GM23338 (cell line): ENCODE measurements around the gene MDGA2. TPM values are rescaled to one million over a fixed set of nuclear protein-coding genes. Genes with fewer than 3 reads are reported as not detected.
"Not testable (repeated sequence)": the region's sequence is repeated elsewhere in the genome, so short reads cannot be mapped to it uniquely, and the experiment has no call there.

Experiments used
- ATAC-seq: fragments of 200-7000 bp; cut with Tn5 transposase; 3 replicates; pipeline ENCODE4 v1.9.1; 2020
- DNase-seq: peaks from one replicate; pipeline ENCODE4 v3.0.0-alpha.2; 2015; ENCODE audit warnings: low spot score
- H2AFZ ChIP-seq: fragments of 200-600 bp; sonication (generic); 2 replicates; pipeline ENCODE4 v1.8.0; 2016; ENCODE audit warnings: antibody characterized with exemption, mild to moderate bottlenecking, moderate library complexity
- H3F3A ChIP-seq: fragments of 200-600 bp; sonication (generic); replicated peaks from 2 replicates; pipeline ENCODE4 v1.8.0; 2017; ENCODE audit warnings: antibody characterized with exemption, mixed run types, low read depth
- H3K27ac ChIP-seq: fragments of 200-600 bp; sonication (generic); 2 replicates; pipeline ENCODE4 v1.6.1; 2016; ENCODE audit warnings: low read depth
- H3K27me3 ChIP-seq: fragments of 200-600 bp; sonication (generic); 2 replicates; pipeline ENCODE4 v1.8.0; 2016; ENCODE audit warnings: mild to moderate bottlenecking, mixed run types, moderate library complexity; ENCODE audit not compliant: insufficient read depth
- H3K36me3 ChIP-seq: fragments of 200-600 bp; sonication (generic); 2 replicates; pipeline ENCODE4 v1.8.0; 2016; ENCODE audit warnings: mild to moderate bottlenecking; ENCODE audit not compliant: insufficient read depth
- H3K4me1 ChIP-seq: fragments of 200-600 bp; sonication (generic); 2 replicates; pipeline ENCODE4 v1.8.0; 2016; ENCODE audit warnings: mild to moderate bottlenecking, moderate library complexity; ENCODE audit not compliant: insufficient read depth
- H3K4me2 ChIP-seq: fragments of 200-600 bp; sonication (generic); 2 replicates; pipeline ENCODE4 v1.7.1; 2017; ENCODE audit warnings: mixed run types
- H3K4me3 ChIP-seq: fragments of 200-600 bp; sonication (generic); 2 replicates; pipeline ENCODE4 v1.6.1; 2016; ENCODE audit warnings: mixed run types
- H3K79me2 ChIP-seq: fragments of 200-600 bp; sonication (generic); replicated peaks from 2 replicates; pipeline ENCODE4 v1.8.0; 2017; ENCODE audit warnings: mild to moderate bottlenecking; ENCODE audit not compliant: insufficient read depth
- H3K9me2 ChIP-seq: fragments of 200-600 bp; sonication (generic); 2 replicates; pipeline ENCODE4 v1.8.0; 2017; ENCODE audit not compliant: insufficient read depth
- H4K20me1 ChIP-seq: fragments of 200-600 bp; sonication (generic); replicated peaks from 2 replicates; pipeline ENCODE4 v1.8.0; 2017; ENCODE audit warnings: mild to moderate bottlenecking; ENCODE audit not compliant: insufficient read depth
- H3K27ac Mint-ChIP-seq: 2 replicates; pipeline ENCODE4 v1.8.0; 2020; ENCODE audit warnings: inconsistent platforms, mild to moderate bottlenecking, moderate library complexity, mixed read lengths
- H3K27me3 Mint-ChIP-seq: 3 replicates; pipeline ENCODE4 v1.8.0; 2022; ENCODE audit warnings: low read depth, mild to moderate bottlenecking, moderate library complexity, mixed read lengths, inconsistent platforms; ENCODE audit not compliant: insufficient read depth, poor library complexity
- H3K36me3 Mint-ChIP-seq: 3 replicates; pipeline ENCODE4 v1.8.0; 2021; ENCODE audit warnings: low read depth, mild to moderate bottlenecking, inconsistent platforms, moderate library complexity, mixed read lengths
- H3K4me1 Mint-ChIP-seq: 3 replicates; pipeline ENCODE4 v1.8.0; 2020; ENCODE audit warnings: mild to moderate bottlenecking, inconsistent platforms, mixed read lengths
- H3K4me3 Mint-ChIP-seq: 3 replicates; pipeline ENCODE4 v1.8.0; 2021; ENCODE audit warnings: moderate library complexity, mild to moderate bottlenecking, inconsistent platforms, mixed read lengths
- H3K9me3 Mint-ChIP-seq: 3 replicates; pipeline ENCODE4 v1.8.0; 2020; ENCODE audit warnings: moderate library complexity, mild to moderate bottlenecking, inconsistent platforms, mixed read lengths
- EZH2phosphoT487 ChIP-seq: fragments of 200-600 bp; sonication (generic); IDR thresholded peaks from one replicate; pipeline ENCODE4 v1.8.1; 2018; ENCODE audit warnings: antibody characterized with exemption; ENCODE audit not compliant: unreplicated experiment
- JUNB ChIP-seq: IDR thresholded peaks from one replicate; pipeline ENCODE4 v1.6.1; 2016; ENCODE audit warnings: antibody characterized with exemption; ENCODE audit not compliant: unreplicated experiment
- ZNF331 ChIP-seq: fragments of 250-450 bp; sonication (Bioruptor Pico); IDR thresholded peaks from 2 replicates; pipeline ENCODE4 v1.5.0; 2020; ENCODE audit warnings: low read depth, mild to moderate bottlenecking, moderate library complexity
- polyA plus RNA-seq: library from polyadenylated mRNA; unstranded; fragments of >200 nt; fragmentation: Nextera tagmentation; extraction: Ambion mirVana; gene quantifications from 2 replicates; pipeline ENCODE4 v1.2.1, GENCODE V29; 2016
- total RNA-seq: library from RNA; depleted of rRNA; stranded (reverse); fragments of >200 nt; shearing (Covaris generic); gene quantifications from 2 replicates; pipeline ENCODE4 v1.2.3, GENCODE V29; 2014
- TF ChIP-seq, protein P1 (sequence below): IDR thresholded peaks from one replicate; pipeline ENCODE4 v1.6.1; 2018; ENCODE audit warnings: antibody characterized with exemption; ENCODE audit not compliant: unreplicated experiment
- TF ChIP-seq, protein P2 (sequence below), 2 experiments: fragments of 200-600 bp in 1 of 2; sonication (generic) in 1 of 2; conservative IDR thresholded peaks; 2 replicates each; pipeline versions ENCODE4 v1.5.1 to v1.6.1; 2016 to 2017; ENCODE audit warnings: antibody characterized with exemption in 2 of 2, low read depth in 2 of 2, mild to moderate bottlenecking in 2 of 2, moderate library complexity in 1 of 2

The MDGA2 gene
- total and polyA plus RNA-seq, 2 experiments from 2014 or later: 0.68 to 1.7 TPM

DNA sequence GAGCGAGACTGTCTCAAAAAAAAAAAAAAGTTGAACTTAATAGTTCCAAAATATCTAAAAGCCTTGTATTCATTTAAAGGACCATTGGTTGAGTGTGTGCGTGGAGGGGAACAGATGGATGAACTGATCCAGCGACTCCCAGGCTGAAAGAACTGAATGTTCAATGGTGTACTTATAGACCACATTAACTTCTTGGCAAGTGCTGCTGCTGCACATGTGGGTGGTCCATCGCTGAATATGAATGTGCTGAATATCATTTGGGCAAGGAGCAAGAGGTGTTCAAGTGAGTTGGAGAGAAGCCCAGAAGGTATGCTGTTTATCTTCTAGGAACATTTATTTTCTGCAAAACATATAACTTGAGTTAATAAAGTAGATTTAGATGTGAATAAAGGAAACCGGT is 734.8 kb downstream of the MDGA2 start (continued):
- TF ChIP-seq ZNF331 (CRISPR knock-in tag) (no peak), EZH2phosphoT487 (no peak), JUNB (no peak)
- TF ChIP-seq, protein P1, sequence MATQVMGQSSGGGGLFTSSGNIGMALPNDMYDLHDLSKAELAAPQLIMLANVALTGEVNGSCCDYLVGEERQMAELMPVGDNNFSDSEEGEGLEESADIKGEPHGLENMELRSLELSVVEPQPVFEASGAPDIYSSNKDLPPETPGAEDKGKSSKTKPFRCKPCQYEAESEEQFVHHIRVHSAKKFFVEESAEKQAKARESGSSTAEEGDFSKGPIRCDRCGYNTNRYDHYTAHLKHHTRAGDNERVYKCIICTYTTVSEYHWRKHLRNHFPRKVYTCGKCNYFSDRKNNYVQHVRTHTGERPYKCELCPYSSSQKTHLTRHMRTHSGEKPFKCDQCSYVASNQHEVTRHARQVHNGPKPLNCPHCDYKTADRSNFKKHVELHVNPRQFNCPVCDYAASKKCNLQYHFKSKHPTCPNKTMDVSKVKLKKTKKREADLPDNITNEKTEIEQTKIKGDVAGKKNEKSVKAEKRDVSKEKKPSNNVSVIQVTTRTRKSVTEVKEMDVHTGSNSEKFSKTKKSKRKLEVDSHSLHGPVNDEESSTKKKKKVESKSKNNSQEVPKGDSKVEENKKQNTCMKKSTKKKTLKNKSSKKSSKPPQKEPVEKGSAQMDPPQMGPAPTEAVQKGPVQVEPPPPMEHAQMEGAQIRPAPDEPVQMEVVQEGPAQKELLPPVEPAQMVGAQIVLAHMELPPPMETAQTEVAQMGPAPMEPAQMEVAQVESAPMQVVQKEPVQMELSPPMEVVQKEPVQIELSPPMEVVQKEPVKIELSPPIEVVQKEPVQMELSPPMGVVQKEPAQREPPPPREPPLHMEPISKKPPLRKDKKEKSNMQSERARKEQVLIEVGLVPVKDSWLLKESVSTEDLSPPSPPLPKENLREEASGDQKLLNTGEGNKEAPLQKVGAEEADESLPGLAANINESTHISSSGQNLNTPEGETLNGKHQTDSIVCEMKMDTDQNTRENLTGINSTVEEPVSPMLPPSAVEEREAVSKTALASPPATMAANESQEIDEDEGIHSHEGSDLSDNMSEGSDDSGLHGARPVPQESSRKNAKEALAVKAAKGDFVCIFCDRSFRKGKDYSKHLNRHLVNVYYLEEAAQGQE: no peak

DNA sequence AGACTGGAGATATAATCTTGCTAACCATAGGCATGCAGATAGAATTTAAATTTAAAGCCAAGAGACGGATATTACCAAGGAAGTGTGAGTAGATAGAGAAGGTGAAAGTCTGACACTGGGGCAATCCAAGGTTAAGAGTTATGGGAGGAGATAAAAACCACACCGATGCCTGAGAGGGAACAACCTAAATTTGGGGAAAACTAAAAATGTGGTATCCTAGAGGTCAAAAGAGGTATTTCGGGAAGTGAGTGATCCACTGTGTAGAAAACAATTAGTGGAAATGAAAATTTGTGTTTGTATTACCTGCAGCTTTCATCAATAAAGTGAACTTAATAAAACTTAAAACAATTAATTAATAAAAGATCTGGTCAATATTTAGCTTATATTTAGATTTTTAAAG is 754.9 kb downstream of the MDGA2 start:
- no peaks in the 10 kb centered on the region for H3K9me3 Mint-ChIP-seq
- H4K20me1 ChIP-seq: no peaks in the 10 kb centered on the region

DNA sequence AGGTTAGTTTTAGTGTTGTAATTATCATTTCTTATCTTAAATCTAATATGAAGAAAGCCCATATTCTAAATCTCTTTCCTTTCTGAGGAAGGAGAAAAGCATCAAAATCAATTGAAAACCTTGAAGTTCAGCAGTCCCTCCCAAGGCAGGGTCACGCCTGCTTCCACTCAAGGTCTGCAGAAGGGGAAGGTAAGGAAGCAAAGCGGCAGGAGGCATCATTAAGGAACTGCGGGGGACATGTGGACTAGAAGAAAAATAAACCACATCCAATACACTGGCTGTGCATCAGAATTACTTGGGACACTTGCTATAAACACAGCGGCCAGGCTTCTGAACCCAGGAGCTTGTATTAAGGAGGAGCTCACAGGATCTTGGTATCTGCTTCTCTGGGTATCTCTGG is 759.9 kb downstream of the MDGA2 start:
- H3K36me3 Mint-ChIP-seq, H3K4me2 ChIP-seq, H3K27me3 Mint-ChIP-seq, ATAC-seq, H3K9me3 Mint-ChIP-seq, H3K9me2 ChIP-seq, H3K27me3 ChIP-seq, H3K4me1 ChIP-seq, H3K4me1 Mint-ChIP-seq, H3K27ac Mint-ChIP-seq, H3K27ac ChIP-seq, H3K36me3 ChIP-seq, H2AFZ ChIP-seq, H3K4me3 Mint-ChIP-seq, H3K4me3 ChIP-seq, DNase-seq, H3F3A ChIP-seq, H3K79me2 ChIP-seq, H4K20me1 ChIP-seq: not testable (repeated sequence)

More for the DNA sequence above, 754.9 kb downstream of the MDGA2 start:
- H3K4me3 ChIP-seq: no peak overlapping the region
- peaks cover 3% of the 10 kb centered on the region for H3K27me3 Mint-ChIP-seq
- H3K27ac ChIP-seq: no peak overlapping the region
- ATAC-seq: no peak
- peak; percentile 22 for DNase-seq
- TF ChIP-seq, protein P2, sequence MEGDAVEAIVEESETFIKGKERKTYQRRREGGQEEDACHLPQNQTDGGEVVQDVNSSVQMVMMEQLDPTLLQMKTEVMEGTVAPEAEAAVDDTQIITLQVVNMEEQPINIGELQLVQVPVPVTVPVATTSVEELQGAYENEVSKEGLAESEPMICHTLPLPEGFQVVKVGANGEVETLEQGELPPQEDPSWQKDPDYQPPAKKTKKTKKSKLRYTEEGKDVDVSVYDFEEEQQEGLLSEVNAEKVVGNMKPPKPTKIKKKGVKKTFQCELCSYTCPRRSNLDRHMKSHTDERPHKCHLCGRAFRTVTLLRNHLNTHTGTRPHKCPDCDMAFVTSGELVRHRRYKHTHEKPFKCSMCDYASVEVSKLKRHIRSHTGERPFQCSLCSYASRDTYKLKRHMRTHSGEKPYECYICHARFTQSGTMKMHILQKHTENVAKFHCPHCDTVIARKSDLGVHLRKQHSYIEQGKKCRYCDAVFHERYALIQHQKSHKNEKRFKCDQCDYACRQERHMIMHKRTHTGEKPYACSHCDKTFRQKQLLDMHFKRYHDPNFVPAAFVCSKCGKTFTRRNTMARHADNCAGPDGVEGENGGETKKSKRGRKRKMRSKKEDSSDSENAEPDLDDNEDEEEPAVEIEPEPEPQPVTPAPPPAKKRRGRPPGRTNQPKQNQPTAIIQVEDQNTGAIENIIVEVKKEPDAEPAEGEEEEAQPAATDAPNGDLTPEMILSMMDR (conservative IDR thresholded peaks at IDR 0.05; ENCODE audit: low read depth in 2 of 2): peak; percentile 1 to 53; a peak in 2 of 4 replicates
- TF ChIP-seq ZNF331 (CRISPR knock-in tag): no peak
- H3K4me1 ChIP-seq: 0 out of 2 replicates have a peak, but pooled peaks cover 6% of the 10 kb centered on the region
- H2AFZ ChIP-seq: no peak overlapping the region
- H3K4me2 ChIP-seq: no peak overlapping the region
- H3K36me3 ChIP-seq: no peaks in the 10 kb centered on the region
- no peaks in the 10 kb centered on the region for H3K27me3 ChIP-seq
- no peak overlapping the region for H3K4me3 Mint-ChIP-seq
- H3K4me1 Mint-ChIP-seq: peaks cover 10% of the 10 kb centered on the region
- H3F3A ChIP-seq: no peaks in the 10 kb centered on the region
- no peaks in the 10 kb centered on the region; the same call in 1 of the 2 replicates for H3K9me2 ChIP-seq
- no peak overlapping the region for H3K27ac Mint-ChIP-seq
- no peaks in the 10 kb centered on the region for H3K36me3 Mint-ChIP-seq
- no peaks in the 10 kb centered on the region for H3K79me2 ChIP-seq
